Small intestine (tissue), 7 donors: ENCODE results near the gene RNPS1. TPM values are rescaled to one million over a fixed set of nuclear protein-coding genes. Genes with fewer than 3 reads are reported as not detected.

Experiments
- DNase-seq, 2 donors: peaks; one replicate each; pipeline versions ENCODE4 v3.0.0 to v3.0.0-alpha.2; 2013
- FAIRE-seq: peaks from 2 replicates; lab custom pipeline; 2012; peaks lifted over from hg19 to GRCh38; lab: Jason Lieb, UNC
- H3K27ac ChIP-seq, 3 donors: one replicate each; pipeline ENCODE4 v1.5.1; 2013; ENCODE audit warnings: low read length in 2 of 3, mild to moderate bottlenecking in 2 of 3, control low read depth in 1 of 3, inconsistent platforms in 1 of 3, low read depth in 1 of 3, moderate library complexity in 1 of 3
- H3K27me3 ChIP-seq, 3 donors: one replicate each; pipeline ENCODE4 v1.6.1; 2013; ENCODE audit warnings: low read length in 3 of 3, inconsistent platforms in 1 of 3; ENCODE audit not compliant: control insufficient read depth in 3 of 3, insufficient read depth in 3 of 3
- H3K36me3 ChIP-seq, 3 donors: one replicate each; pipeline ENCODE4 v1.6.1; 2013; ENCODE audit warnings: low read length in 3 of 3, inconsistent platforms in 1 of 3, low read depth in 1 of 3, mild to moderate bottlenecking in 1 of 3, moderate library complexity in 1 of 3; ENCODE audit not compliant: control insufficient read depth in 3 of 3, insufficient read depth in 2 of 3
- H3K4me1 ChIP-seq, 3 donors: one replicate each; pipeline ENCODE4 v1.6.1; 2013; ENCODE audit warnings: low read length in 2 of 3, inconsistent platforms in 1 of 3, low read depth in 1 of 3, mild to moderate bottlenecking in 1 of 3, moderate library complexity in 1 of 3; ENCODE audit not compliant: control insufficient read depth in 3 of 3, insufficient read depth in 2 of 3
- H3K4me3 ChIP-seq, 3 donors: one replicate each; pipeline ENCODE4 v1.5.1; 2013; ENCODE audit warnings: low read length in 3 of 3, control low read depth in 1 of 3, inconsistent platforms in 1 of 3, low read depth in 1 of 3, mild to moderate bottlenecking in 1 of 3, moderate library complexity in 1 of 3
- H3K9me3 ChIP-seq, 2 donors: one replicate each; pipeline ENCODE4 v1.6.1; 2013; ENCODE audit warnings: low read depth in 1 of 2, low read length in 1 of 2; ENCODE audit not compliant: control insufficient read depth in 2 of 2, insufficient read depth in 1 of 2
- WGBS, 3 donors: extraction: QIAGEN DNeasy Blood & Tissue Kit; methylation state at CpG; one replicate each; pipeline ENCODE4 v1.1.7; 2013; 5-methylcytosine and 5-hydroxymethylcytosine counted together
- polyA plus RNA-seq, 4 donors: library from polyadenylated mRNA; stranded (reverse) in 3 of 4; unstranded in 1 of 4; fragments of 200-250 nt in 3 of 4; fragments of 120-200 nt in 1 of 4; gene quantifications; one replicate each; pipeline versions ENCODE4 v1.2.1 to v1.2.3, GENCODE V29; 2013
- donor health status: healthy with polysubstance abuse.
- donor health status: control.
- donor health status: control.
- donor health status: Bipolar disorder and iron deficiency.
- donor health status: healthy.

Gene RNPS1
- polyA plus RNA-seq, 4 donors = 91.7 to 166 (median 138) TPM

DNA sequence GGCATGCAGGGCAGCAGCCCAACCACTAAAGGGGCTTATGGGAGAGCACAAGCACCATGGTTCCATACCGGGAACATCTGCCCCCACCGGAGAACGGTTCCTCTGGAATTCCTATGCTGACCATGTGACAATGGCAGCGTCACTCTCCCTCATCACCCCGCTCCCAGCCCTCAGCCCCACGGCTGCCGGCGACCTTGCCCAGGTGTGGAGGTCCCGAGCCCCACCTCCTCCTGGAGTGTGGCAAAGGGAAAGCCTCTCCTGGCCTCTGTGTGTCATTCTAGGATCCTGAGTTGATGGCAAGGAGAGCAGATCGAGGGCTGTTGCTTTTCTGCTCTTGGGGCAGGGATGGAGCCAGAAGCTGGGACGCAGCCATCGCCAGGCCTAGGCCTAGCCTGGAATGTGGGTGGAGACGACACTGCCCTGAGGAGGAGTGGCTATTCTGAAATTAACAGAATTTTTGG, 17.8 kb upstream of the RNPS1 start:
- Histone ChIP-seq H3K27ac (no peak overlapping the region), H3K4me3 (no peak overlapping the region), H3K36me3 (peaks cover 0 to 2% (median 2%) of the 10 kb centered on the region in 3 donors), H3K27me3 (no peaks in the 10 kb centered on the region), H3K9me3 (no peaks in the 10 kb centered on the region), H3K4me1 (no peaks in the 10 kb centered on the region)
- no peak for FAIRE-seq
- DNase-seq = no peak
- 73 to 80% (median 79%) methylated on average over 13 of the region's 13 CpGs for WGBS, 3 donors

DNA sequence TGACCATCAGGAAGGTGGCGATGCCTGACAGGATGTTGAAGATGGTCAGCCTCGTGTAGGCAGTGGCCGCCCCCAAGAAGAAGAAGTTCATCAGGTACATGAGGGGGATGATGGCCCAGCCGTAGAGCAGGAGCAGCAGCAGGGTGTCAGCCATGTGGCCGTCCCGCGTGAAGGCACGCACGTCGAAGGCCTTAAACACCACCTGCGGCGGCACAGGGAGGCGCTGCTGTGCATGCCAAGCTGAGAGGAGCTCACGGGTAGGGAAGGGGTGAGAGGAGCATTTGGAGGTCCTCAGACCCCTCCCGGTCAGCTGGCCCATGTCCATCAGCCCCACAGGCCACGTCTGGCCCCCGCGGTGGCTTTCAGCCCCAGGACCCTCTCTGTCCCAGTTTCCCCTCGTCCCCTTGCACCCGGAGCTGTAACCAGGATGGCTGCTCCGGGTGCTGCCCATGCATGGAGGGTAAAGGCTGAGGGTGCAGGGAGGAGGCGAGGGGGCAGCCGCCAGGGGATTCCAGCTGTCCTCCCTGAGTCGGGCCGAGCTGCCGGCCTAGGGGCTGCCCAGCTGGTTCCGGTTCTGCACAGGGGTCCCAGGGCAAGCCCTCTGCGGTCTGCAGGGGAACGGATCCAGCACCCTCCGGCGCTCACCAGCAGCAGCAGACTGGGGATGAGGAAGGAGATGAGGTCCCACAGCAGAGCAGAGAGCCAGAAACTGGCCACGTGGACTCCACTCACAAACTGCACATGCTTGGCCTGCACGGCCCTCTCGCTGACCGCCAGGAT, 17.1 kb upstream of the RNPS1 start:
- DNase-seq = no peak
- no peak for FAIRE-seq
- no peaks in the 10 kb centered on the region for H3K4me1 ChIP-seq
- H3K27me3 ChIP-seq = peaks cover 0 to 4% (median 0%) of the 10 kb centered on the region in 3 donors
- H3K36me3 ChIP-seq = peaks cover 0 to 2% (median 2%) of the 10 kb centered on the region in 3 donors
- no peaks in the 10 kb centered on the region for H3K9me3 ChIP-seq
- no peak overlapping the region for H3K4me3 ChIP-seq
- no peak overlapping the region for H3K27ac ChIP-seq
- 81 to 86% (median 85%) methylated on average over 35 of the region's 35 CpGs for WGBS, 3 donors

- no peak for DNase-seq
- no peaks in the 10 kb centered on the region for H3K4me1 ChIP-seq
- WGBS, 3 donors = 78 to 86% (median 84%) methylated on average over 37 of the region's 37 CpGs
- peaks cover 0 to 2% (median 2%) of the 10 kb centered on the region in 3 donors for H3K36me3 ChIP-seq
- no peak overlapping the region for H3K27ac ChIP-seq
- no peak for FAIRE-seq
- H3K9me3 ChIP-seq = no peaks in the 10 kb centered on the region
- no peak overlapping the region for H3K4me3 ChIP-seq
- H3K27me3 ChIP-seq = peaks cover 0 to 4% (median 0%) of the 10 kb centered on the region in 3 donors
Measured at GRCh38 chr16:2284001-2284770, 16.3 kb upstream of the RNPS1 start.

DNA sequence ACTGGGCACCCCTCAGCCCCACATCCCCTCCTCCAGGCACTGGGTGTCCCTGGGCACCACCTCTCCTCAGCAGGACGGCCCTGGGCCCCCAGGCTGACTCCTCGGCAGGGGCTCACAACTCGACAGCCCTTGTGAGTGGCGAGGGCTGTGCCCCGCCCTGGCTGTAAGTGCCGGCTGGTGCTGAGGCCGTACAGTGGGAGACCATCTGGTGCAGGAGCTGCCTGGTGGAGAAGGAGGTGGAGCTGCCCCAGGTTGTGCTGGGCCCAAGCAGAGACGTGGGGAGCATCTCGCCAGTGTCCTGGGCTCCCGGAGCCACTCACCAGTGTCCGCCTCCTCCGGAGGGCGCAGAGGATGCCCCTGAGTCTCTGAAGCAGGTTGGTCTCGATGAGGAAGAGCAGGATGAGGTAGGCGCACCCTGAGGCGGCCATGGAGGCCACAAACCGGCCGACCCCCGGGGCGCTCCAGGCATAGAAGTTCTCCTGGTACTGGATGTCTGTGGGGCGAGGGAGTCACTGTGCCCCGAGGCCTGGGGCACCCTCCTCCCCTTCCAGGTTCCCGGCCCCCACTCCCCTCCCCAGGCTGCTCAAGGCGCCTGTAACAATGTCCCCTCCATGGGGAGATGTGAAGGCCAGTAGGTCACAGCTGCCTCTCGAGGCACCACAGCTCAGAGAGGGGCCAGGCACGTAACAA, 15.1 kb upstream of the RNPS1 start:
- FAIRE-seq (no peak), DNase-seq (no peak)
- Histone ChIP-seq H3K27ac (no peak overlapping the region), H3K4me1 (no peaks in the 10 kb centered on the region), H3K9me3 (no peaks in the 10 kb centered on the region), H3K27me3 (peaks cover 0 to 11% (median 0%) of the 10 kb centered on the region in 3 donors), H3K36me3 (peaks cover 0 to 2% (median 0%) of the 10 kb centered on the region in 3 donors), H3K4me3 (no peak overlapping the region)
- WGBS, 3 donors = 64 to 80% (median 72%) methylated on average over 21 to 26 of the region's 26 CpGs

DNA sequence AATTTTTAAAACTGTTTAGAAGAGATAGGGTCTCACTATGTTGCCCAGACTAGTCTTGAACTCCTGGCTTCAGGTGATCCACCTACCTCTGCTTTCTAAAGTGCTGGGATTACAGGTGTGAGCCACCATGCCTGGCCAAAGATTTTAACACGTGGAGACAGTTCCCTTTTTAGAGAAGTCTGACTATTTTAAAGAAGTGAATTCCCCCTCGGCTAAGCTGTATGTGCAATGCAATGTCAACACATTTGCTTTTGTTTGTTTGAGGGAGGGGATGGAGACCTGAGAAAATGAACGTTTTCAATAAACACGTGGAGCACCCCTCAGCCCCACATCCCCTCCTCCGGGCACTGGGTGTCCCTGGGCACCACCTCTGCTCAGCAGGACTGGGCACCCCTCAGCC, 14.3 kb upstream of the RNPS1 start:
- no peak overlapping the region for H3K4me3 ChIP-seq
- DNase-seq (no peak), FAIRE-seq (no peak)
- no peak overlapping the region for H3K27ac ChIP-seq
- peaks cover 0 to 15% (median 0%) of the 10 kb centered on the region in 3 donors for H3K27me3 ChIP-seq
- no peaks in the 10 kb centered on the region for H3K36me3 ChIP-seq
- no peaks in the 10 kb centered on the region for H3K9me3 ChIP-seq
- WGBS, 3 donors = 38 to 58% (median 43%) methylated on average over 5 of the region's 5 CpGs
- no peaks in the 10 kb centered on the region for H3K4me1 ChIP-seq

DNA sequence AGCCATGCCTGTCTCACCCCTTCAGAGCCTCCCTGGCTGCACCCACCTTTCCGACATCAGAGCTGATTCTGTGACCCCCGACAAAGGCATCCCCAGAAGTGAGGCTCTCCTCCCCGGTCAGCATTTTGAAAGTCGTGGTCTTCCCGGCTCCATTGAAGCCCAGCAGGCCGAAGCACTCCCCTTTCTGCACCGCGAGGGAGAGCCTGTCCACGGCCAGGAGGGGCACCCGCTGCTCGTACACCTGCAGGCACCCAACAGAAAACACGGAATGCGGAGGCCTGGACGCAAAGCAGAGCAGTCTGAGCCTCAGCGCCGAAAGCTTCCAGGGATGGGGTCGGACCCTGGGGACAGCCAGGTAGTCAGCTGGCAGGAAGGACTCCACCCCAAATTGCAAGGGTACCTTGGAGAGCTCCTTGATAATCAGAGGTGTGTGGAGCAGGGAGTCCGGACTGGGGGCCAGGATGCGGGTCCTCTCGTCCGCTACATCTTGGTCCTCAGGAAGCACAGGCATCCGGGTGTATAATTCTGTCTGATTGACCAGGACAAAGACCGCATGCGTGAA, 13.1 kb upstream of the RNPS1 start:
- Histone ChIP-seq H3K27me3 (peaks cover 0 to 27% (median 0%) of the 10 kb centered on the region in 3 donors), H3K27ac (no peak overlapping the region), H3K9me3 (no peaks in the 10 kb centered on the region), H3K4me3 (no peak overlapping the region), H3K36me3 (no peaks in the 10 kb centered on the region), H3K4me1 (no peaks in the 10 kb centered on the region)
- FAIRE-seq = no peak
- no peak for DNase-seq
- 64 to 78% (median 74%) methylated on average over 24 of the region's 24 CpGs for WGBS, 3 donors

- WGBS, 3 donors = 85 to 88% (median 87%) methylated on average over 8 of the region's 8 CpGs
- H3K4me1 ChIP-seq = no peaks in the 10 kb centered on the region
- no peak for DNase-seq
- H3K4me3 ChIP-seq = no peak overlapping the region
- no peaks in the 10 kb centered on the region for H3K9me3 ChIP-seq
- FAIRE-seq = no peak
- peaks cover 0 to 33% (median 0%) of the 10 kb centered on the region in 3 donors for H3K27me3 ChIP-seq
- no peaks in the 10 kb centered on the region for H3K36me3 ChIP-seq
- H3K27ac ChIP-seq = no peak overlapping the region
Measured at GRCh38 chr16:2280461-2280860, 12.5 kb upstream of the RNPS1 start.
